MCF 10A (cell line): ENCODE data around the gene NT5DC3. TPM values are rescaled to one million over a fixed set of nuclear protein-coding genes. Genes with fewer than 3 reads are reported as not detected.
A peak's percentile ranks its signal among the peaks of the same experiment; 100 is the strongest.

ENCODE experiments used
- BruUV-seq: library from RNA; stranded (reverse); fragments of 400-500 nt; replicated peaks from 2 replicates; lab custom pipeline; 2021; lab: Mats Ljungman, UMichigan
- CTCF ChIA-PET: fragments of 300-600 bp; sonication (Branson Sonifier 250); formaldehyde crosslinking; extraction: SDS; loops from one replicate; lab custom pipeline; 2021; ENCODE audit warnings: antibody characterized with exemption, inconsistent platforms; lab: Yijun Ruan, JAX
- POLR2A ChIA-PET: fragments of 300-600, 350-650 bp; sonication (Branson Sonifier 250); formaldehyde crosslinking; extraction: SDS; loops from one replicate; lab custom pipeline; 2020; ENCODE audit warnings: antibody characterized with exemption, inconsistent platforms; lab: Yijun Ruan, JAX
- DNase-seq: peaks from one replicate; pipeline ENCODE4 v3.0.0-alpha.2; 2018; ENCODE audit not compliant: unreplicated experiment
- H3K27ac Mint-ChIP-seq: one replicate; pipeline ENCODE4 v1.8.0; 2022; ENCODE audit warnings: mild to moderate bottlenecking, low read depth, mixed read lengths; ENCODE audit not compliant: unreplicated experiment
- H3K27me3 Mint-ChIP-seq: one replicate; pipeline ENCODE4 v1.8.0; 2022; ENCODE audit warnings: mixed read lengths; ENCODE audit not compliant: insufficient read depth, unreplicated experiment
- H3K36me3 Mint-ChIP-seq: one replicate; pipeline ENCODE4 v1.8.0; 2022; ENCODE audit warnings: mild to moderate bottlenecking, moderate library complexity, mixed read lengths; ENCODE audit not compliant: insufficient read depth, unreplicated experiment
- H3K4me1 Mint-ChIP-seq: one replicate; pipeline ENCODE4 v1.8.0; 2022; ENCODE audit warnings: mixed read lengths; ENCODE audit not compliant: insufficient read depth, unreplicated experiment
- H3K4me3 Mint-ChIP-seq: one replicate; pipeline ENCODE4 v1.8.0; 2022; ENCODE audit warnings: mild to moderate bottlenecking, moderate library complexity, mixed read lengths; ENCODE audit not compliant: unreplicated experiment
- H3K9me3 Mint-ChIP-seq: one replicate; pipeline ENCODE4 v1.8.0; 2022; ENCODE audit warnings: mixed read lengths; ENCODE audit not compliant: unreplicated experiment
- CTCF ChIP-seq: fragments of 200-600 bp; IDR thresholded peaks from one replicate; pipeline ENCODE4 v1.8.0; 2022; ENCODE audit warnings: antibody characterized with exemption, mild to moderate bottlenecking; ENCODE audit not compliant: unreplicated experiment
- intact Hi-C: fragments of 100-400 bp; cut with micrococcal nuclease; formaldehyde crosslinking; loops from 2 replicates; pipeline ENCODE4 v1.14.1; 2022
- total RNA-seq: library from RNA; stranded (reverse); gene quantifications from 2 replicates; pipeline ENCODE4 v1.2.3, GENCODE V29; 2022

The NT5DC3 gene
- total RNA-seq, 1 experiment from 2014 or later = 15.1 TPM

- no TSS peak for BruUV-seq
- DNase-seq = no peak
- intact Hi-C loops = no loop called here
- no peak for TF ChIP-seq CTCF
- Mint-ChIP-seq H3K36me3 (peaks cover 12% of the 10 kb centered on the region), H3K27me3 (no peaks in the 10 kb centered on the region), H3K4me1 (peaks cover 26% of the 10 kb centered on the region), H3K27ac (peak overlapping the region; percentile 74), H3K4me3 (no peak overlapping the region), H3K9me3 (peaks cover 10% of the 10 kb centered on the region)
- ChIA-PET CTCF (interaction anchor here (0.6 to 1.4 kb wide), 7 partner anchors 24 to 481 kb away, joined by 3 to 6 read pairs (median 4); no protein-coding TSS in a partner anchor), POLR2A (interaction anchor here (0.6 to 0.8 kb wide), 2 partner anchors 95 to 98 kb away, joined by 3 read pairs; no protein-coding TSS in a partner anchor)
Observed at GRCh38 chr12:103832048-103832997, 8.7 kb downstream of the NT5DC3 start.

- Mint-ChIP-seq H3K36me3 (peaks cover 9% of the 10 kb centered on the region), H3K4me1 (peaks cover 31% of the 10 kb centered on the region), H3K9me3 (peaks cover 10% of the 10 kb centered on the region), H3K27me3 (no peaks in the 10 kb centered on the region), H3K27ac (no peak overlapping the region), H3K4me3 (no peak overlapping the region)
- intact Hi-C loops = no loop called here
- BruUV-seq = no TSS peak
- TF ChIP-seq CTCF = no peak
- no peak for DNase-seq
- POLR2A ChIA-PET = no interaction called here
- CTCF ChIA-PET = no interaction called here
Observed at GRCh38 chr12:103830730-103831320, 10.2 kb downstream of the NT5DC3 start.

GRCh38 chr12:103830025-103830725 is 10.9 kb downstream of the NT5DC3 start:
- no peaks in the 10 kb centered on the region for H3K27me3 Mint-ChIP-seq
- DNase-seq = no peak
- peaks cover 32% of the 10 kb centered on the region for H3K4me1 Mint-ChIP-seq
- ChIA-PET POLR2A (interaction anchor here (3.1 kb wide), 1 partner anchor 11 kb away, joined by 11 read pairs; the partner anchor contains the start of gene NT5DC3), CTCF (no interaction called here)
- H3K36me3 Mint-ChIP-seq = peaks cover 7% of the 10 kb centered on the region
- TF ChIP-seq CTCF = no peak
- H3K27ac Mint-ChIP-seq = no peak overlapping the region
- H3K4me3 Mint-ChIP-seq = no peak overlapping the region
- intact Hi-C loops = no loop called here
- no TSS peak for BruUV-seq
- H3K9me3 Mint-ChIP-seq = peaks cover 10% of the 10 kb centered on the region
